ENCODE data around the gene IL34. TPM values are rescaled to one million over a fixed set of nuclear protein-coding genes. Genes with fewer than 3 reads are reported as not detected.

IL34 gene
- total and polyA plus RNA-seq, 2 experiments from 2014 or later, result not detected

- H3K9me3 ChIP-seq (ENCODE audit: low read depth), result no peaks in the 10 kb centered on the region
- DNase-seq (ENCODE audit: low read depth in 1 of 2, low spot score in 1 of 2), result no peak
- H3K4me1 ChIP-seq (ENCODE audit: low read depth), result no peaks in the 10 kb centered on the region
- no peaks in the 10 kb centered on the region for H3K36me3 ChIP-seq
- no peak overlapping the region for H3K4me3 ChIP-seq
- H3K27me3 ChIP-seq, result no peaks in the 10 kb centered on the region
- no peak for TF ChIP-seq CTCF (IDR thresholded peaks at IDR 0.05; ENCODE audit: low read depth, low read length)
- no peak overlapping the region for H3K27ac ChIP-seq
Observed at GRCh38 chr16:70644763-70645597, 1.4 kb upstream of the IL34 start.

- Histone ChIP-seq H3K9me3 (ENCODE audit: low read depth) (no peaks in the 10 kb centered on the region), H3K4me1 (ENCODE audit: low read depth) (no peaks in the 10 kb centered on the region), H3K36me3 (no peaks in the 10 kb centered on the region), H3K4me3 (no peak overlapping the region), H3K27ac (no peak overlapping the region), H3K27me3 (no peaks in the 10 kb centered on the region)
- peak in 1 of 2 donors; percentile 15 for DNase-seq (ENCODE audit: low read depth in 1 of 2, low spot score in 1 of 2)
- no peak for TF ChIP-seq CTCF (IDR thresholded peaks at IDR 0.05; ENCODE audit: low read depth, low read length)
Observed at GRCh38 chr16:70647441-70648359, 1.3 kb downstream of the IL34 start.

- TF ChIP-seq CTCF (IDR thresholded peaks at IDR 0.05; ENCODE audit: low read depth, low read length), result no peak
Observed at GRCh38 chr16:70648606-70649005, 2.2 kb downstream of the IL34 start.

GRCh38 chr16:70649300-70649699, 2.9 kb downstream of the IL34 start:
- Histone ChIP-seq H3K36me3 (no peaks in the 10 kb centered on the region), H3K4me3 (no peak overlapping the region), H3K4me1 (ENCODE audit: low read depth) (no peaks in the 10 kb centered on the region), H3K27me3 (no peaks in the 10 kb centered on the region), H3K27ac (no peak overlapping the region), H3K9me3 (ENCODE audit: low read depth) (no peaks in the 10 kb centered on the region)
- TF ChIP-seq CTCF (IDR thresholded peaks at IDR 0.05; ENCODE audit: low read depth, low read length), result no peak
- no peak for DNase-seq (ENCODE audit: low read depth in 1 of 2, low spot score in 1 of 2)

More at GRCh38 chr16:70648606-70649005, 2.2 kb downstream of the IL34 start:
- no peaks in the 10 kb centered on the region for H3K9me3 ChIP-seq (ENCODE audit: low read depth)
- no peaks in the 10 kb centered on the region for H3K27me3 ChIP-seq
- no peak for DNase-seq (ENCODE audit: low read depth in 1 of 2, low spot score in 1 of 2)
- H3K27ac ChIP-seq, result no peak overlapping the region
- H3K4me1 ChIP-seq (ENCODE audit: low read depth), result no peaks in the 10 kb centered on the region
- no peak overlapping the region for H3K4me3 ChIP-seq
- no peaks in the 10 kb centered on the region for H3K36me3 ChIP-seq

GRCh38 chr16:70650216-70650615, 3.9 kb downstream of the IL34 start:
- Histone ChIP-seq H3K36me3 (no peaks in the 10 kb centered on the region), H3K27me3 (no peaks in the 10 kb centered on the region), H3K4me1 (ENCODE audit: low read depth) (no peaks in the 10 kb centered on the region), H3K9me3 (ENCODE audit: low read depth) (no peaks in the 10 kb centered on the region), H3K27ac (no peak overlapping the region), H3K4me3 (no peak overlapping the region)
- DNase-seq (ENCODE audit: low read depth in 1 of 2, low spot score in 1 of 2), result no peak
- no peak for TF ChIP-seq CTCF (IDR thresholded peaks at IDR 0.05; ENCODE audit: low read depth, low read length)

All from cardiac muscle cell (in vitro differentiated cells and primary cell).